H1 (cell line): Measurements from ENCODE around the gene HSFX2. TPM values are rescaled to one million over a fixed set of nuclear protein-coding genes. Genes with fewer than 3 reads are reported as not detected.

Experiments used
- CTCF ChIA-PET: fragments of 300-600 bp; sonication (Branson Sonifier 250); formaldehyde crosslinking; loops from one replicate; lab custom pipeline; 2021; ENCODE audit not compliant: partially characterized antibody; lab: Charles Lee
- POLR2A ChIA-PET: fragments of 300-600 bp; sonication (Branson Sonifier 250); formaldehyde crosslinking; loops from one replicate; lab custom pipeline; 2021; ENCODE audit warnings: inconsistent platforms; ENCODE audit not compliant: partially characterized antibody; lab: Charles Lee
- DNase-seq, 2 experiments: peaks; one replicate each; pipeline versions ENCODE4 v3.0.0 to v3.0.0-alpha.2; 2010 to 2022; ENCODE audit warnings: low spot score in 2 of 2, low read depth in 1 of 2, mixed read lengths in 1 of 2
- FAIRE-seq: peaks from 2 replicates; lab custom pipeline; 2011; peaks lifted over from hg19 to GRCh38; lab: Jason Lieb, UNC
- H2AFZ ChIP-seq: 2 replicates; pipeline ENCODE4 v1.8.1; 2012; ENCODE audit warnings: low read length, inconsistent platforms
- H2AK5ac ChIP-seq: 2 replicates; pipeline ENCODE4 v1.6.1; 2013; ENCODE audit warnings: low read depth, low read length
- H2BK120ac ChIP-seq: replicated peaks from 2 replicates; pipeline ENCODE3; 2013; ENCODE audit warnings: low read depth, low read length, inconsistent platforms
- H2BK12ac ChIP-seq: 2 replicates; pipeline ENCODE4 v1.6.1; 2013; ENCODE audit warnings: low read depth, low read length
- H2BK15ac ChIP-seq: 2 replicates; pipeline ENCODE4 v1.6.1; 2013; ENCODE audit warnings: low read length
- H2BK20ac ChIP-seq: 2 replicates; pipeline ENCODE4 v1.6.1; 2013; ENCODE audit warnings: low read length
- H2BK5ac ChIP-seq: 2 replicates; pipeline ENCODE4 v1.6.1; 2013; ENCODE audit warnings: low read depth, low read length
- H3K14ac ChIP-seq: 2 replicates; pipeline ENCODE4 v1.6.1; 2013; ENCODE audit warnings: inconsistent platforms; ENCODE audit not compliant: insufficient read length
- H3K18ac ChIP-seq: 2 replicates; pipeline ENCODE4 v1.6.1; 2013; ENCODE audit warnings: low read length; ENCODE audit errors: extremely low read depth
- H3K23ac ChIP-seq: 2 replicates; pipeline ENCODE4 v1.6.1; 2013; ENCODE audit warnings: inconsistent platforms; ENCODE audit not compliant: insufficient read length
- H3K23me2 ChIP-seq: 2 replicates; pipeline ENCODE4 v1.6.1; 2013; ENCODE audit warnings: low read depth, low read length
- H3K27ac ChIP-seq: 2 replicates; pipeline ENCODE4 v1.6.1; 2011; ENCODE audit warnings: low read depth, low read length, inconsistent platforms
- H3K27me3 ChIP-seq, 4 experiments: replicated peaks in 1 of 4; 1 replicate in 1 of 4; 2 replicates in 3 of 4; pipeline versions ENCODE4 v1.6.1 to v1.8.1; 2011 to 2013; ENCODE audit warnings: low read length in 3 of 4, mild to moderate bottlenecking in 3 of 4, inconsistent platforms in 2 of 4, mixed read lengths in 2 of 4, moderate library complexity in 1 of 4; ENCODE audit not compliant: control insufficient read depth in 3 of 4, insufficient read depth in 3 of 4; ENCODE audit errors: extremely low read depth in 1 of 4
- H3K36me3 ChIP-seq, 4 experiments: 2 replicates each; pipeline versions ENCODE4 v1.6.1 to v1.8.1; 2011 to 2013; ENCODE audit warnings: mild to moderate bottlenecking in 4 of 4, low read length in 3 of 4, moderate library complexity in 2 of 4, control low read depth in 1 of 4, inconsistent platforms in 1 of 4; ENCODE audit not compliant: insufficient read depth in 4 of 4, control insufficient read depth in 2 of 4
- H3K4ac ChIP-seq: replicated peaks from 2 replicates; pipeline ENCODE3; 2013; ENCODE audit warnings: low read length, low read depth, mixed read lengths, inconsistent platforms; ENCODE audit not compliant: insufficient read length
- H3K4me1 ChIP-seq, 4 experiments: replicated peaks in 1 of 4; 1 replicate in 1 of 4; 2 replicates in 3 of 4; pipeline versions ENCODE4 v1.6.1 to v1.8.1; 2011 to 2013; ENCODE audit warnings: low read length in 3 of 4, inconsistent platforms in 2 of 4, mixed read lengths in 1 of 4; ENCODE audit not compliant: insufficient read depth in 4 of 4, control insufficient read depth in 3 of 4
- H3K4me2 ChIP-seq, 2 experiments: 2 replicates each; pipeline versions ENCODE4 v1.6.1 to v1.8.1; 2011 to 2013; ENCODE audit warnings: low read depth in 2 of 2, low read length in 2 of 2, control low read depth in 1 of 2, inconsistent platforms in 1 of 2, mild to moderate bottlenecking in 1 of 2; ENCODE audit not compliant: insufficient read depth in 1 of 2
- H3K4me3 ChIP-seq, 4 experiments: fragments of 200-600, 300-600 bp in 1 of 4; sonication (generic), shearing (Covaris generic), sonication (Bioruptor Twin) in 1 of 4; 2 replicates each; pipeline versions ENCODE4 v1.5.1 to v1.8.1; 2011 to 2016; ENCODE audit warnings: low read length in 4 of 4, low read depth in 3 of 4, control low read depth in 2 of 4, inconsistent platforms in 2 of 4, mild to moderate bottlenecking in 2 of 4, mixed read lengths in 1 of 4, moderate library complexity in 1 of 4; ENCODE audit not compliant: insufficient read depth in 2 of 4; ENCODE audit errors: extremely low read depth in 1 of 4
- H3K56ac ChIP-seq: replicated peaks from 2 replicates; pipeline ENCODE3; 2013; ENCODE audit warnings: low read depth, mild to moderate bottlenecking, mixed read lengths, low read length, inconsistent platforms; ENCODE audit not compliant: insufficient read length
- H3K79me1 ChIP-seq: 2 replicates; pipeline ENCODE4 v1.6.1; 2013; ENCODE audit warnings: low read depth, low read length, control low read depth
- H3K79me2 ChIP-seq, 2 experiments: 2 replicates each; pipeline versions ENCODE4 v1.6.1 to v1.8.1; 2012 to 2013; ENCODE audit warnings: low read length in 2 of 2, mild to moderate bottlenecking in 2 of 2, inconsistent platforms in 1 of 2; ENCODE audit not compliant: insufficient read depth in 2 of 2, control insufficient read depth in 1 of 2
- H3K9ac ChIP-seq, 4 experiments: replicated peaks in 1 of 4; 1 replicate in 1 of 4; 2 replicates in 3 of 4; pipeline versions ENCODE4 v1.6.1 to v1.8.1; 2011 to 2013; ENCODE audit warnings: low read depth in 3 of 4, low read length in 3 of 4, control low read depth in 2 of 4, mild to moderate bottlenecking in 2 of 4, moderate library complexity in 2 of 4, inconsistent platforms in 1 of 4; ENCODE audit errors: extremely low read depth in 1 of 4
- H3K9me3 ChIP-seq, 2 experiments: 2 replicates each; pipeline versions ENCODE4 v1.6.1 to v1.8.1; 2012 to 2013; ENCODE audit warnings: mild to moderate bottlenecking in 2 of 2, moderate library complexity in 2 of 2, control low read depth in 1 of 2, inconsistent platforms in 1 of 2, low read depth in 1 of 2, low read length in 1 of 2, mixed read lengths in 1 of 2; ENCODE audit not compliant: insufficient read depth in 2 of 2
- H4K20me1 ChIP-seq, 2 experiments: replicated peaks in 1 of 2; 2 replicates each; pipeline versions ENCODE3 to v1.8.1; 2011 to 2013; ENCODE audit warnings: inconsistent platforms in 2 of 2, low read length in 2 of 2, mild to moderate bottlenecking in 1 of 2; ENCODE audit not compliant: insufficient read depth in 2 of 2, control insufficient read depth in 1 of 2
- H4K5ac ChIP-seq: 2 replicates; pipeline ENCODE4 v1.6.1; 2013; ENCODE audit warnings: low read length, low read depth, mixed read lengths, inconsistent platforms; ENCODE audit not compliant: insufficient read length
- H4K8ac ChIP-seq: 2 replicates; pipeline ENCODE4 v1.8.0; 2013; ENCODE audit warnings: mild to moderate bottlenecking, moderate library complexity, low read length, inconsistent platforms; ENCODE audit not compliant: insufficient read depth; ENCODE audit errors: extremely low read depth
- H4K91ac ChIP-seq: replicated peaks from 2 replicates; pipeline ENCODE3; 2013; ENCODE audit warnings: low read length, mixed read lengths, inconsistent platforms; ENCODE audit not compliant: insufficient read length
- POLR2AphosphoS5 ChIP-seq: IDR thresholded peaks from 2 replicates; pipeline ENCODE4 v1.6.1; 2011; ENCODE audit warnings: low read depth, low read length
- WGBS, 2 experiments: shearing (Covaris generic) in 1 of 2; methylation state at CpG; one replicate each; pipeline versions ENCODE4 v1.1.6 to v1.1.7; 2013 to 2015; ENCODE audit warnings: low lambda C conversion rate in 2 of 2, mixed read lengths in 2 of 2, inconsistent platforms in 1 of 2, low coverage in 1 of 2, missing lambda C conversion rate in 1 of 2; ENCODE audit not compliant: insufficient replicate concordance in 2 of 2, insufficient coverage in 1 of 2, insufficient read length in 1 of 2; ENCODE audit errors: extremely low coverage in 1 of 2, missing lambda C conversion rate in 1 of 2; 5-methylcytosine and 5-hydroxymethylcytosine counted together
- polyA plus RNA-seq, 7 experiments: library from polyadenylated mRNA; depleted of rRNA in 3 of 7; stranded (reverse) in 5 of 7; unstranded in 2 of 7; fragments of >200 nt in 5 of 7; fragments of 200-250 nt in 2 of 7; gene quantifications; 1 replicate in 5 of 7; 2 replicates in 1 of 7; 4 replicates in 1 of 7; pipeline versions ENCODE4 v1.2.1 to v1.2.3, GENCODE V29; 2011 to 2013; ENCODE audit warnings: missing spikeins in 2 of 7, mixed read lengths in 2 of 7
- total RNA-seq: library from RNA; stranded (reverse); fragmentation: NEBNext Ultra II Directional; extraction: Animal tissue kit (Norgen Biotek cat#: 25700); gene quantifications from 2 replicates; pipeline ENCODE4 v1.2.1, GENCODE V29; 2021

HSFX2 gene
- total and polyA plus RNA-seq, 2 of the 8 experiments (the other 6 are each of a cell fraction or from before 2014, with no cell fraction given), result 0.17 TPM; not detected in 1

DNA sequence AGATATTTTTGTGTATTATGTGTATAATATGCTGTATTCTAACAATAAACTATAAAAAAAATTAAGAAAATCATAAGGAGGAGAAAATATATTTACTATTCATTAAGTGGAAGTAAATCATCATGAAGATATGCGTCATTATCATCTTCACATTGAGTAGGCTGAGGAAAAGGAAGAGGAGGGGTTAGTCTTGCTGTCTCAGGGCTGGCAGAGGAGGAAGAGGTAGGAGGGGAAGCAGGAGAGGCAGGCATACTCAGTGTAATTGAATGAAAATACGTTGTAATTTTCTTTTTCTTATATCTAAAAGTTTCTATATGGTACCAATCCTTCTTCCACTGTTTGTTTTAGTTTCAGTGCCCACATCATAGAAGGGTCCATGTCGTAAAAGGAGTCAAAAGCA, 46.3 kb upstream of the HSFX2 start:
- FAIRE-seq (no peak), DNase-seq (no peak)
- no peak overlapping the region for H3K4me2 ChIP-seq
- H3K56ac ChIP-seq, result no peak overlapping the region
- H2BK120ac ChIP-seq, result no peak overlapping the region
- no peak overlapping the region for H2AFZ ChIP-seq
- H2AK5ac ChIP-seq, result no peak overlapping the region
- H4K5ac ChIP-seq, result no peak overlapping the region
- no peak overlapping the region for H2BK15ac ChIP-seq
- no peaks in the 10 kb centered on the region for H3K4me1 ChIP-seq
- no peak overlapping the region for H3K18ac ChIP-seq
- POLR2A ChIA-PET, result interaction anchor here (0.6 kb wide), 1 partner anchor 356 kb away, joined by 3 read pairs; no protein-coding TSS in a partner anchor
- H4K91ac ChIP-seq, result no peak overlapping the region
- no peaks in the 10 kb centered on the region for H3K9me3 ChIP-seq
- CTCF ChIA-PET, result interaction anchor here (1.5 kb wide), 1 partner anchor 9 kb away, joined by 5 read pairs; no protein-coding TSS in a partner anchor
- no peak overlapping the region for H3K14ac ChIP-seq
- TF ChIP-seq POLR2AphosphoS5, result no peak
- WGBS, 2 experiments, result 89% methylated on average over 3 of the region's 3 CpGs; no CpG with 5 or more reads in 1 of the 2 experiments
- H3K4me3 ChIP-seq, result no peak overlapping the region
- no peaks in the 10 kb centered on the region for H3K36me3 ChIP-seq
- no peak overlapping the region for H2BK5ac ChIP-seq
- H3K4ac ChIP-seq, result no peak overlapping the region
- H4K8ac ChIP-seq, result no peak overlapping the region
- H3K23me2 ChIP-seq, result no peaks in the 10 kb centered on the region
- H3K9ac ChIP-seq, result no peak overlapping the region
- H4K20me1 ChIP-seq, result no peaks in the 10 kb centered on the region
- no peak overlapping the region for H2BK20ac ChIP-seq
- no peaks in the 10 kb centered on the region for H3K79me1 ChIP-seq
- no peak overlapping the region for H3K23ac ChIP-seq
- H3K27me3 ChIP-seq, result no peaks in the 10 kb centered on the region
- H2BK12ac ChIP-seq, result no peak overlapping the region
- no peaks in the 10 kb centered on the region for H3K79me2 ChIP-seq
- H3K27ac ChIP-seq, result no peak overlapping the region
